T-helper 1 cell treated with Interleukin-12 subunit alpha and Interleukin-12 subunit beta and Interleukin-4 antibody, amounts not matched to agents 30 ng/mL and 1 ng/mL, for 36 hours (primary cell): ENCODE results near the gene LRRC3. TPM values are rescaled to one million over a fixed set of nuclear protein-coding genes. Genes with fewer than 3 reads are reported as not detected.

Source experiments
- intact Hi-C: fragments of 100-400 bp; cut with micrococcal nuclease; formaldehyde crosslinking; loops from one replicate; pipeline ENCODE4 v1.15.1; 2024
- total RNA-seq: library from RNA; stranded (reverse); gene quantifications from 2 replicates; pipeline ENCODE4 v1.2.3, GENCODE V29; 2022

Gene LRRC3
- total RNA-seq, 1 donor from 2014 or later, result 2.7 TPM

DNA sequence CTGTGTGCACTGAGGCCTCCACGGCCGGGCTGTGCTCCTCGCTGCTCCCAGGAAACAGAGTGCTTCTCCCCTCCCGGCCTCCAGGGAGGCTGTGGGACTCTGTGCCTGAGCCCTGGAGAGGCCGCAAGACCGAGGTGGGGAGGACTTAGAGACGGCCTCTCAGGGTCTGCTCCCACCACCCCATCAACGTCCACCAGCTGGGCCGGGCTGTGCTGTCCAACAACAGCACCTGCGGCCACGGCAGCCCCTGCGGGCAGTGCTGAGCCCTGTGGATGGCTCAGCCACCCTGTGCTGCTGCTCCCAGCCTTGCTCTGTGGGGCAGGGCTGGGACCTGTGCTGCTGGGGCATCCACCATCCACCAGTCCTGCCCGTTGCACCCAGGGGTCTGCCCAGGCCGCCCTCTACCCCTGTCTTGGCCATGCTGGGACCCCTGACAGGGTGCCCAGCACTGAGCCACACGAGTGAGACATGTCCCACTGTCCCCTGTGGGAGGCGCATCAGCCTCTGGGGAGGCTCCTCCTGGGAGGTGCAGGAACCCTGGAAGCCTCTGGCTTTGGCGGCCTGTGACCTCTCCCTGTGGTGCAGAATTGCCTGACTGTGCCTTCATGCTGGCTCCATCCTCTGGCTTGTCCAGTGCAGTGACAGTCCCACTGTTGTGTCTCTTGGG is 31.2 kb upstream of the LRRC3 start:
- intact Hi-C loops, result no loop called here

DNA sequence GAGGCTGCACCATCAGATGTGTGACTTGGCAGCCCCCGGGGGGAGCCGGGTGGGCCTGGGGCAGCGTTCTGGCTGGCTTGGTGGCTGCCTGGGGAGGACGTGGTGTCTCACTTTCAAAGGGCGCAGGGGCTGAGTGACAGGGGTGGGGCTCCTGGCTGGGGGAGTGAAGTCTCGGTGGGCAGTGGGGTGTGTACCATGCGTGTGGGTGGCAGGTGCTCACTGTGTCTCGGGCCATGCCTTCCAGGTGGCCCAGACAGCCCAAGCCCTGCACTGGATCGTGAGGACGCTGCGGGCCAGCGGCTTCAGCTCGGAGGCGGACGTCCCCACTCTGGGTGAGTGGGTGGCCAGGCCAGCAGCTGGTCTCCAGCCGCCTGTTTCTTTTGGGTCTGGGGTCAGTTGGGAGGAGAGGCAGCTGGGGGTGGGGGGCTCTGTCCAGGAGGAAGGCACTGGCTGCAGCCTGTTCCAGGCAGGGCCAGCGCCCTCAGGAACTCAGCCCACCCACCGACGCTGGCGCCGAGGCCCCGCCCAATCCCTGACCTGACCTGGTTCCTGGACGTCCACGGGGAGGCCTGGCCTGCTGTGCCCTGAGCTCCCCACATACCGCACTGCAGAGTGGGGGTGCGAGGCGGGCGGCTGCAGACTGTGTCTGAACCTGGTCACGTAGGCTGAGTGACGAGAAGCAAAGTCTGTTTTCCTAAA is 30.6 kb upstream of the LRRC3 start:
- intact Hi-C loops, result loop anchor here (5.0 kb wide), 1 partner anchor 1452 kb away; the partner anchor contains the start of gene PKNOX1

- intact Hi-C loops, result loop anchor here (5.0 kb wide), 1 partner anchor 1453 kb away; the partner anchor contains the start of gene PKNOX1
These were observed 29.9 kb upstream of the LRRC3 start for GRCh38 chr21:44425307-44425894.

DNA sequence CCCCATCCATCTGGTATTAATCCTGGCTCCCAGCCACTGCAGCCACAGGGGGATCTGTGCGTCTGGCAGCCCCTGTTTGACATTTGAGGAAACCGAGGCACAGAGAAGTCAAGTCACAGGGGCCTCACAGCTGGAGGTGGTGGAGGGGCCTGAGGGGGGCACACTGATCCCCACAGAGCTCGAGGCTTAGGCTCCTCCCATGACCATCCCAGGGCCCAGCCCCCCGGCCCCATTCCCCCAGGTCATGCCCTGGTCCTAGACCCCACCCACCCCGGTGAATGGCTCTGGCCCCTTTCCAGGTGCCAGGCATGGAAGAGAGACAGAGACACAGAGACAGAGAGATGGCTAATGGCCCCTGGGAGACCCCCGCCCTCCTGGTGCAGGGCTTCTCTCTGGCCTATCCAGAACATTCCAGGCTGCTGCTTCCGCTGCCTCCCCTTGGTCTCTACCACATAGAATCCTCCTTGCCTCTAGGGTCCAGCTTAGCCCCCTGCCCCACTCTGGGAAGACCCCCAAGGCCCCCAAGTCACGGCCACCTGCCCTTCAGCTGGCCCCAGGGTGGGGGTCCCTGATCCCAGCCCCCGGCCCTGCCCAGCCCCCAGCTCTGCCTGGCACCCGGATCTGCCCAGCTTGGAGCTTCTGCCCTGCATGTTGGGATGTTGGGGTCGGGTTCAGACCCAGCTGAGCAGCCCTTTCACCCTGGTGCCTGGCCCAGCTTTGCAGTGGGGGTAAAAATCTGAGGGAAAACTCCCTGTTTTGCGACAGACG is 29.2 kb upstream of the LRRC3 start:
- intact Hi-C loops, result loop anchor here (5.0 kb wide), 1 partner anchor 1454 kb away; the partner anchor contains the start of gene PKNOX1

GRCh38 chr21:44426663-44427191 is 28.6 kb upstream of the LRRC3 start:
- intact Hi-C loops, result loop anchor here (5.0 kb wide), 1 partner anchor 1454 kb away; the partner anchor contains the start of gene PKNOX1

DNA sequence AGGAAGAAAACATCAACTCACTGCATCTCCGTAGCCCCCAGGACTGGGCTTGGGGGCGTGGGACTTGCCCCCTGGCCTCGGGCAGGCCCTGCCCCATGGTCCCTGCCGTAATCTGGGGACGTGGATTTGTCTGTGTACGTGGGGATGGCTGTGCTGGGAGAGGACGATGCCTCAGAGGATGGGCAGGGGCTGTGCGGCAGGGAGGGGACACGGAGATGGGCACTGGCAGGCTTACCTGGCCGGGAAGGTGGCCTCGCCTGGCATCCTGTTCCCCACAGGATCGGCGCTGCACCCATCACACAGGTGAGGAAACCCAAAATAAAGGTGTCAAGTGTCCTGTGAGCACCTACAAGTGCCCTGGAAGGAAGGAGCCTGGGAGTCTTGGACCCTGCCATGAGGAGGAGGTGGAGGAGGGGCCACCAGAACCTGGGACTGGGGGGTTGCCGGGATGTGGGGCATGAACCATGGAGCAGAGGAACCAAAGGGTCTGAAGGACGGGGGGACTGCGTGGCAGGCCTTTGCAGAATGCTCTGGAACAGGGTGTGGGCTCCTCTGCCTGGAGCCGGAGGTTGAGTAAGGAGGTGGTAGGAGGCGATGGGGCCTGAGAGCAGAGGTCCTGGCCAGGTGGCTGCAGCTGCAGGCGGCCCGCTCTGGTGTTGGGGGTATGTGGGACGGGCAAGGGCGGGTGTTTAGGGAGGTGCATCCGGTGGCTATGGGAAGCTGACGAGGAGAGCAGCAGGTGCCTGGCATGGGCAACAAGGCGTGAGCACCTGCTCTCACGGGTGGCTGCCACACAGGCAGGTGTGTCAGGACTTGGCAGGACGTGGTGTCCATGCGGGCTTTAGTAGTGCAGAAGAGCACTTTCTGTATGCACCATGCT is 27.8 kb upstream of the LRRC3 start:
- intact Hi-C loops, result loop anchor here (1.0 to 5.0 kb wide), 4 partner anchors 28 to 1455 kb away; partner anchors contain the start of genes CFAP410, LRRC3 and PKNOX1

DNA sequence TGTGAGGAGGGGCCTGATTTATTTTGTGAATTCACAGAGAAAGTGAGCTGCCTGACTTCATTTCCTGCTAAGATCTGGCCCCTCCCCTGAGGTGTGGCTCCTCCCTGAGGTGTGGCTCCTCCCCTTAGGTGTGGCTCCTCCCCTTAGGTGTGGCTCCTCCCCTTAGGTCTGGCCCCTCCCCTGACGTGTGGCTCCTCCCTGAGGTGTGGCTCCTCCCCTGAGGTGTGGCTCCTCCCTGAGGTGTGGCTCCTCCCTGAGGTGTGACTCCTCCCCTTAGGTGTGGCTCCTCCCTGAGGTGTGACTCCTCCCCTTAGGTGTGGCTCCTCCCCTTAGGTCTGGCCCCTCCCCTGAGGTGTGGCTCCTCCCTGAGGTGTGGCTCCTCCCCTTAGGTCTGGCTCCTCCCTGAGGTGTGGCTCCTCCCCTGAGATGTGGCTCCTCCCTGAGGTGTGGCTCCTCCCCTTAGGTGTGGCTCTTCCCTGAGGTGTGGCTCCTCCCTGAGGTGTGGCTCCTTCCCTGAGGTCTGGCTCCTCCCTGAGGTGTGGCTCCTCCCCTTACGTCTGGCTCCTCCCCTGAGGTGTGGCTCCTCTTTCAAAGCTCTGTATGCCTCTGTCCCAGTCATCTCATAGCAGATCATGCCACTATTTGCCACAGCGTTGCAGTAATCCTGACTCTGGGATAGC is 26.9 kb upstream of the LRRC3 start:
- intact Hi-C loops, result loop anchor here (1.0 to 5.0 kb wide), 4 partner anchors 27 to 1456 kb away; partner anchors contain the start of genes CFAP410, LRRC3 and PKNOX1

GRCh38 chr21:44429894-44430293 is 25.4 kb upstream of the LRRC3 start:
- intact Hi-C loops, result loop anchor here (5.0 kb wide), 1 partner anchor 1458 kb away; the partner anchor contains the start of gene PKNOX1

- intact Hi-C loops, result no loop called here
These were observed 24.0 kb upstream of the LRRC3 start for GRCh38 chr21:44431300-44431699.

GRCh38 chr21:44432841-44433790 is 22.2 kb upstream of the LRRC3 start:
- intact Hi-C loops, result no loop called here

DNA sequence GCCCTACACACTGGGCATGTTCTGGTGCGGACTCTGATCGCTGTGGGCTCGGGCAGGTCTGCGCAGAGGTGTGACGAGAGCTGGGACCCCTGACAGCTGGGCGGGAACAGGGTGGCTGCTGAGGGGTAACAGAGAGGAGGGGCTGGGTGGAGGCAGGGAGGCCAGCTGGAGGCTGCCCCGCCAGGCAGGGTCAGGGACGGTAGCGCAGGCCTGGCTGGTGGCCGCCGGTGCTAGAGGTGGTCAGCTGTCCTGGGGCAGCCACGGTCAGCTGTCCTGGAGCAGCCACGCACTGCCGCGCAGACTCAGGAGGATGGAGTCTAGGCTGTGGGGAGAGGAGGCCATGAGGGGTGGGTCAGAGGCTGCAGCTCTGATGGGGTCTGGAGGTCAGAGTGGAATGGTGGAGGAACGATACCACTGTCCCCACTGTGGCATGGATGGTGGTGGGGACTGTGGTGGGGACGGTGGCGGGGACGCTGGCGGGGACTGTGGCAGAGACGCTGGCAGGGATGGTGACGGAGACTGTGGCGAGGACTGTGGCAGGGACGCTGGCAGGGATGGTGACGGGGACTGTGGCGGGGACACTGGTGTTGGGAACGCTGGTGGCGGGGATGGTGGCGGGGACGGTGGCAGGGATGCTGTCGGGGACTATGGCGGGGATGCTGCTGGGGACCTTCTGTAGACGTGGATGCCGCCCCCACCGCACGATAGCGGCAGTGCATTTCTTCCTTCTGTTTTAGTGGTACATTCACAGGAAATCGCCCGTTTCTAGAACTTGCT is 21.3 kb upstream of the LRRC3 start:
- intact Hi-C loops, result no loop called here

DNA sequence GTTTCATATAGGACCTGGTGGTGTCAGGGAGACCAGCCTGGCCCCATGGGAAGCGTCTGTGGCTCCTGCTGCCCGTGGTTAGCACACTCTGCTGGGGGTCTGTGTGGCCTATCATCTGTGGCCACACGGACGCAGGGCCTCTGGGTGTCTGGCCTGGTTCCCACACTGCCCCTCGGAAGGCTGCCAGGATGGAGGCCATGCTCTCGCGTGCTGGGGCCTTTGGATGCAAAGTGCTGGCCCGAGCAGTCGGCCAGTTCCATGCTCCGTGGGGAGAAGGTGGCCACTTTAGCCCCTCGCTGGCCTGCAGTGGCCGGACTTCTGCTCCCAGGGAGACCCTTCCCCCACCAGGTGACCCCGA is 20.8 kb upstream of the LRRC3 start:
- intact Hi-C loops, result no loop called here

DNA sequence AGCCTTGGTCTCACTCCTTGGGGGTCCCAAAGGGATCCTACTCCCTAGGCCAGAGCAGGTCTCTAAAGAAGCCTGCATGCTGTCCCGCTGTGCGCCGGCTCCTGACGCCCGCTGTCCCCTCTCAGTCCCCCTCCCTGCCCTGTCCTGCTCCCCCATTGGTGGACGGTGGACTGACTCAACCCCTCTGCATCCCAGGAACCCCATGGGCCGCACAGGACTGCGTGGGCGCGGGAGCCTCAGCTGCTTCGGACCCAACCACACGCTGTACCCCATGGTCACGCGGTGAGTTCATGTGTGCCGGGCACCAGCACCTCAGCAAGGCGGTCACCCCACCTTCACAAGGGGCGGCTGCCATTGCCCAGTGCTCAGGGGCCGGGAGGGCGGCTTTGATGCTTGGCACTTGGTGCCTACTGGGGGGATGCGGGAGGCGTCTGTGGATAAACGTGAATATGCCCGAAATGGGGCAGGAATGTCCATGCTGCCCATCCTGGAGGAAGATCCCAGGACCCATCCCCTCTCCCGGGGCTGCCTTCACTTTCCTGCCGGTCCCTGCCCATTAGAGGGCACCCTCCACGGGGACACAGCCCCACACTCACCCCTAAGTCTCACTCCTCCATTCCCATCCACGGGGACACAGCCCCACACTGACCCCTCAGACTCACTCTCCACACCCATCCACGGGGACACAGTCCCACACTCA is 20.2 kb upstream of the LRRC3 start:
- intact Hi-C loops, result no loop called here

GRCh38 chr21:44436111-44436611 is 19.1 kb upstream of the LRRC3 start:
- intact Hi-C loops, result no loop called here

DNA sequence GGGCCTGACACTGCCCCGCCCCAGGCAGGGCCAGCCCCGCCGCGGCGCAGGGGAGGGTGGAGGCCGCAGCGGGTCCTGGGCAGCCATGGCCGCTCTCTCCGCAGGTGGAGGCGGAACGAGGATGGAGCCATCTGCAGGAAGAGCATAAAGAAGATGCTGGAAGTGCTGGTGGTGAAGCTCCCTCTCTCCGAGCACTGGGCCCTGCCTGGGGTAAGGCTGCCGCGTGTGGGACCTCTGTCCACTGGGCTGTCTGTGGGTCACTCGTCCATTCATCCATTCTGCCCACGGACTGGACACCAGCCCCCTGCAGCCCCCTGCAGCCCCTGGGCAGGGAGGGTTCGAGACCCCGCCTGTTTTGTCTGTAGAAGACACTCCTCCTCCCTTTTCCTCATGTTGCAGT is 18.4 kb upstream of the LRRC3 start:
- intact Hi-C loops, result no loop called here

DNA sequence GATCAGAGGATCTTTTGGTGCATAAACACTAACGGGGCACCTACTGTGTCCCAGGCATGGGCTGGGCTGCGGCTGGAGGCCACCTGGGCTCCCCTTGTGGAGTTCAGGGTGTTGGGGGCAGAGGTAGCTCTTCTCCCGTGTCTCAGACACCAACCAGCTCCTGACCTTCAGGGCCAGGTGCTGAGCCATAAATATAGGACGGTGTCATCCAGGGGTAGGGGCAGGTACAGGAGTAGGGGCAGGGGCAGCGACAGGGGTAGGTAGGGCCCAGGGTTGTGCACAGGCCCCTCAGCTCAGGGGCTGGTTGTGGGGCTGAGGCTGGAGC is 18.0 kb upstream of the LRRC3 start:
- intact Hi-C loops, result no loop called here
